Activated T-cell treated with anti-CD3 and anti-CD28 coated beads, Interleukin-2, amount 50 U/mL, for 4 hours (primary cell): Measurements from ENCODE around the gene SUGCT. TPM values are rescaled to one million over a fixed set of nuclear protein-coding genes. Genes with fewer than 3 reads are reported as not detected.

ENCODE experiments used
- ATAC-seq, 2 donors: fragments of 200-7000 bp; cut with Tn5 transposase; one replicate each; pipeline ENCODE4 v1.10.0; 2021
- DNase-seq: peaks from one replicate; pipeline ENCODE4 v3.0.0-alpha.2; 2020
- H3K27me3 Mint-ChIP-seq: one replicate; pipeline ENCODE4 v1.8.0; 2021; ENCODE audit warnings: low read depth, mixed read lengths
- H3K36me3 Mint-ChIP-seq: one replicate; pipeline ENCODE4 v1.8.0; 2022; ENCODE audit warnings: mixed read lengths; ENCODE audit not compliant: insufficient read depth
- H3K4me1 Mint-ChIP-seq: one replicate; pipeline ENCODE4 v1.8.0; 2021; ENCODE audit warnings: low read depth, mixed read lengths
- H3K4me3 Mint-ChIP-seq: one replicate; pipeline ENCODE4 v1.8.0; 2021; ENCODE audit warnings: mild to moderate bottlenecking, moderate library complexity, mixed read lengths
- H3K9me3 Mint-ChIP-seq: one replicate; pipeline ENCODE4 v1.8.0; 2021; ENCODE audit warnings: mixed read lengths
- total RNA-seq, 3 donors: library from RNA; stranded (reverse); gene quantifications; one replicate each; pipeline ENCODE4 v1.2.1, GENCODE V29; 2021

SUGCT gene
- total RNA-seq, 3 donors from 2014 or later = 1.3 to 2.5 (median 2.1) TPM

DNA sequence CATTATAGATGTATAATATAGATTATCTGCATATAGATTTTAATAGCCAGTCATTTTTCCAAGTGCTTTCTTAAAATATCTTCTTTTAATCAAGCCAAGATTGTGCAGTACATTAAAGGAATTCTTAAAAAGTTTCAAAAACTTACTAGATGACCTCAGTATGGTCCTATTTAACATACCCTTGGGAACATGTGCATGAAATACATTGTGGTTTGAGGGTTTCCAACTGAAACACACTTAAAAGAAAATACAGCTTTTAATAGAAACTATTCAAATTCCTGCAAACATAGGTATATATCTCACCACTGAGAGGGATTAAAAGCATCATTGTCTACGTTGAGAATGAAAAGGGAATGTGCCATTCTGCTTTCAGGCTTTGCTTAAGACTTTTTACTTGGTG, 364.9 kb downstream of the SUGCT start:
- no peak for DNase-seq
- ATAC-seq = no peak
- H3K27me3 Mint-ChIP-seq = no peaks in the 10 kb centered on the region
- no peaks in the 10 kb centered on the region for H3K4me1 Mint-ChIP-seq
- H3K36me3 Mint-ChIP-seq = no peaks in the 10 kb centered on the region
- no peaks in the 10 kb centered on the region for H3K9me3 Mint-ChIP-seq
- H3K4me3 Mint-ChIP-seq = no peak overlapping the region

DNA sequence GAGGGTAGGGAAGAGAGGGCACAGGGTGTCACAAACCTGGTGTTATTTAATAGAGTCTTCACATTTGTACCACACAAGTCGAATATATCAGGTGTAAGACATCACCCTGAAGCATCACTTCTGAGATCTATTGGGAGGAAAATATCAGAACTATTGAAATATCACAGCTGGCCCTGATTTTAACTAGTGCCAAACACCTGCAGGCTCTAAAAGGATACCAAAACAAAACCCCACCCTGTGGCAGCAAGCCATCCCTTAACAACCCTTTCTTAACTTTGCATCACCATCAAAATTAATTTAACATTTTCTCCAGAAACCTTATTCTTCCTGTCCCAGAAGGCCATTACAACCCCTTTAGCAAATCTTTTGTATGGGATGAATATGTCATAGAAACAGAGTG, 365.4 kb downstream of the SUGCT start:
- ATAC-seq = no peak
- no peaks in the 10 kb centered on the region for H3K9me3 Mint-ChIP-seq

DNA sequence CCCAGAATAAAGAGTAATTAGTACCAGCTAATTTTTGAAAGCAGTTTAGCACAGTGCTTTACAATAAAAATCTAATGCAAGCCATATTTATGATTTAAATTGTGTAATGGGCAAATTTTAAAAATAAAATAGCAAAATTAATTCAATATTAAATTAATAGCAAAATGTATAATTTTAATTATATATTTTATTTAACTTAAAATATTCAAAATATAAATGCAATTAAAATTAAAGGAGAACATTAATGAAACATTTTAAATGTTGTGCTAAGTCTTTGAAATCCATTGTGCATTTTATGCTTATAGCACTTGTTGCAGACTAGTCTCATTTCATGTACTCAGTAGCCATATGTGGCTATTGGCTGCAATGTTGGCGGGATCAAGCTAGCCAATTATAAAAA, 367.6 kb downstream of the SUGCT start:
- no peaks in the 10 kb centered on the region for H3K36me3 Mint-ChIP-seq
- H3K4me3 Mint-ChIP-seq = no peak overlapping the region
- ATAC-seq = no peak

More for the DNA sequence above, 365.4 kb downstream of the SUGCT start:
- no peaks in the 10 kb centered on the region for H3K27me3 Mint-ChIP-seq
- no peak overlapping the region for H3K4me3 Mint-ChIP-seq
- H3K36me3 Mint-ChIP-seq = no peaks in the 10 kb centered on the region
- no peak for DNase-seq
- no peaks in the 10 kb centered on the region for H3K4me1 Mint-ChIP-seq

DNA sequence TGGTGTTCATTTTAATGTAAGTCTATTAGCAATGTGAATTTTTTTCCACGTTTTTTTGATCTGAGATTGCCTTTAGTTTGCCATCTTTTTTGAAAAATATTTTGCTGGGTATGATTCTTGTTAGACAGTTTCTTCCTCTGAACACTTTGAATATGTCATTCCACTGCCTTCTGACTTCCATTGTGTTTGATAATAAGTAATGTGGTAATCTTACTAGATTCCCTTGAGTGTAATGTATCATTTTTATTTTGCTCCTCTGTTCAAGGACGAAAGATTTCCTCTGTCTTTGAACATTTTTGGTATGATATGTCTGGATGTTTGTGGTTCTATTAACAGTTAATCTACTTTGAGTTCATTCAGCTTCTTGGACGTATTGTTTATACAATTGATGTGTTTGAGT, 371.4 kb downstream of the SUGCT start:
- ATAC-seq = no peak
- Mint-ChIP-seq H3K9me3 (peaks cover 14% of the 10 kb centered on the region), H3K36me3 (no peaks in the 10 kb centered on the region), H3K4me3 (no peak overlapping the region), H3K4me1 (no peaks in the 10 kb centered on the region), H3K27me3 (no peaks in the 10 kb centered on the region)
- DNase-seq = no peak

More for the DNA sequence above, 367.6 kb downstream of the SUGCT start:
- Mint-ChIP-seq H3K27me3 (no peaks in the 10 kb centered on the region), H3K4me1 (no peaks in the 10 kb centered on the region), H3K9me3 (peaks cover 13% of the 10 kb centered on the region)
- no peak for DNase-seq

DNA sequence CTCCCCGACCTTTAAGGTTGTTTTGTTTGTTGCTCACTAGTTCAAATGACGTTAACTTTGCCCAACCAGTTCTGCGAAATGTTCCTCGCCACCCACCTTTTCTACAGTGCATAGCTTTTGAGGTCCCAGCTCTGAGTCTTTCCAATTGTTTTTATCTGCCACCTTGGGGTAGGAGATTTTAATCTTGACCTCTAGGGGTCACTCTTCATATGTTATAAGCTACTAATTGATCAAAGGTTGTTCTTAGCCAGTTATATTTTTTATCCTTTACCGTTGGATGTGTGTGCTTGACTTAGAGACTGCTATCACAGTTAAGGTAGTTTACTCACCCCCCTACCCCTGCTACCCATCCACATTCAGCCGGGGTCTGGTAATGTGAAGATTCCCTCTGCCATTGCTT, 372.4 kb downstream of the SUGCT start:
- Mint-ChIP-seq H3K27me3 (no peaks in the 10 kb centered on the region), H3K36me3 (no peaks in the 10 kb centered on the region), H3K4me1 (no peaks in the 10 kb centered on the region)

DNA sequence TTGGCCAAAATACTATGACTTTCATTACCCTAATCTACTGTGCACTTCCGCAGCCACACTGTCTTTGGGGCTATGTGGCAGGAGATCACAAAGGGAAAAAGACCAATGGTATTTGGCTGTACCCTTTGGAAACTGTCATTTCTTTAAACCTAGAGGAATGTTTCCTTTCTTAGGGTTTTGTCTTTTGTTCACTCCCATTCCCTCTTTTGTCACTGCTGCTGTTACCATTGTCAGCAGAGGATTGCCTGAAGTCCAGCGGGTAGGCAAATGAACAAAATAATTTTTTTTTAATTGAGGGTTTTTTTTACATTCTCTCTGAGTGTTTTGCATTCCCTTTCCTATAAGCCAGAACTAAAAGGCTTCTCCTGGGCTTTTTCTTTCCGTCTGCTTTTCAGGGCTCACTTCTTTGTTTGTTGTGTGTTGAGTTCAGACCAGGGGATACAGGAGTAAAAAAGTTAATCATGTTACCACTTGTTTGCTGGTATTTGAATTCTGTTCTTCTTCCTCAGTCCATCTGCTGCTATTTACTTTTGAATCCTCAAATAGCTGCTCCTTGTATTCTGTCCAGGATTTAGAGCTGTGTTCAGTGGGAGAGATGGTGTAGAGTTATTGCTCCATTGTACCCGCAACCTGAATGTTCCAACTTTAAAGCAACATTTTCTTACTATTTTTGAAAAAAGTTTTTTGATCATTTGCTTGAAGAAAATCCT, 374.6 kb downstream of the SUGCT start:
- Mint-ChIP-seq H3K4me1 (no peaks in the 10 kb centered on the region), H3K4me3 (no peak overlapping the region), H3K36me3 (no peaks in the 10 kb centered on the region), H3K27me3 (no peaks in the 10 kb centered on the region), H3K9me3 (peaks cover 14% of the 10 kb centered on the region)
- ATAC-seq (no peak), DNase-seq (no peak)

More for the DNA sequence above, 372.4 kb downstream of the SUGCT start:
- DNase-seq = no peak
- H3K9me3 Mint-ChIP-seq = peaks cover 14% of the 10 kb centered on the region
- no peak for ATAC-seq
- H3K4me3 Mint-ChIP-seq = no peak overlapping the region

DNA sequence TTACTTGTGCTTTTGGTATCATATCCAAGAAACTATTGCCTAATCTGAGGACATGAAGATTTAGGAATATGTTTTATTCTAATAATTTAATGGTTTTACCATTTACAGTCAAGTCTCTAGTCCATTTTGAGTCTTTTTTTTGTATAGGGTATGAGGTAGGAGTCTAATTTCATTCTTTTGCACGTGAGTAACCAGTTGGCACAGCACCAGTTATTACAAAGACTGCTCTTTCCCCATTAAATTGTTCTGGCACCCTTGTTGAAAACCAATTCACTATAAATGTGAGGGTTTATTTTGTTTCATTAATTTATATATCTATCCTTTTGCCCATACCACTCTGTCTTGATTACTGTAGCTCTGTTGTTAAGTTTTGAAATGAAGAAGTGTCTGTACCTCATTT, 381.6 kb downstream of the SUGCT start:
- Mint-ChIP-seq H3K9me3 (peaks cover 3% of the 10 kb centered on the region), H3K4me1 (no peaks in the 10 kb centered on the region), H3K4me3 (no peak overlapping the region), H3K36me3 (no peaks in the 10 kb centered on the region), H3K27me3 (no peaks in the 10 kb centered on the region)
- DNase-seq (no peak), ATAC-seq (no peak)

DNA sequence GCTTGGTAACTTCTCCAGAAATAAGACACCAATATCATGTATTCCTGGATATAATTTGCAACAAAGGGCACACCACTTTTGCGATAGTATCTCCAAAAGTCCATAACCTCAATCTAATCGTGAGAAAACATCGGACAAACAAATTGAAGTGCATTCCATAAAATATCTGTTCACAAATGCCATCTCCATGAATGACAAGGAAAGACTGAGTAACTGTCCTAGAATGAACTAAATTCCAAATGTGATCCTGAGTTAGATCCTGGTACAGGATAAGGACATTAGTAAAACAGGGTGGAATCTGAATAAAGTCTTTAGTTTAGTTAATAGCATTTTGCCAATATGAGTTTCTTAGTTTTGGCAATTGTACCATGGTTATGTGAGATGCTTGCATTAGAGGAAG, 384.2 kb downstream of the SUGCT start:
- DNase-seq = no peak
- Mint-ChIP-seq H3K9me3 (peaks cover 3% of the 10 kb centered on the region), H3K4me3 (no peak overlapping the region), H3K4me1 (no peaks in the 10 kb centered on the region), H3K27me3 (no peaks in the 10 kb centered on the region), H3K36me3 (no peaks in the 10 kb centered on the region)
- no peak for ATAC-seq

DNA sequence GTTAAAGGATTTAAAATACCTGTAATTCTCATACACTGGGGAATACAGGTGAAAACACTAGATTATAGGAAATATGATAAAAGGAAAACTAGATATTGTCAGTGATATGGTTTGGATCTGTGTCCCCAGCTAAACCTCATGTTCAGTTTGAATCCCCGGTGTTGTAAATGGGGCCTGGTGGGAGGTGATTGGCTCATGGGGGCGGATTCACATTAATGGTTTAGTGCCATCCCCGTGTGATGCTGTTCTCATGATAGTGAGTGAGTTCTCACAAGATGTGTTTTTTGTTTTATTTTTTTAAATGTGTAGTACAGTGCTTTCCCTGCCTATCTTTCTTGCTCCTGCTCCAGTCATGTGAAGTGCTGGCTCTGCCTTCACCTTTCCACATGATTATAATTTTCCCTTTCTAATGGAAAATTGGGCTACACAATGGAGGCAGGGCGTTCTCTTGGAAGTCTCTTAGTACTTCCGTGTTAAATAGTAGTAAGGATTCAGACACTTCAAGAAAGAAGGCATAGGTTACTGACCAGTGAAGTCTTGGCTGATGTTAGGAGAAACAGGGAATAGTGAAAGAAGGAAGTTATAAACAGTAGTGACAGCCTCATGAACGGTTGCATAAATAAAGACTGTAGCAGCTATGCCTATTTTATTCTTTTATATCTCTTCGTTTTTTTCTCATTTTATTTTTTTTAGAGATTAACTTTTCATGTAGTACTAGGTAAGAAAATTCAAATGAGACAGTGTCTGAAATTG, 386.4 kb downstream of the SUGCT start:
- H3K27me3 Mint-ChIP-seq = no peaks in the 10 kb centered on the region
- H3K9me3 Mint-ChIP-seq = no peaks in the 10 kb centered on the region
- no peak overlapping the region for H3K4me3 Mint-ChIP-seq
- no peak for ATAC-seq
- no peaks in the 10 kb centered on the region for H3K4me1 Mint-ChIP-seq
- no peaks in the 10 kb centered on the region for H3K36me3 Mint-ChIP-seq
- no peak for DNase-seq

DNA sequence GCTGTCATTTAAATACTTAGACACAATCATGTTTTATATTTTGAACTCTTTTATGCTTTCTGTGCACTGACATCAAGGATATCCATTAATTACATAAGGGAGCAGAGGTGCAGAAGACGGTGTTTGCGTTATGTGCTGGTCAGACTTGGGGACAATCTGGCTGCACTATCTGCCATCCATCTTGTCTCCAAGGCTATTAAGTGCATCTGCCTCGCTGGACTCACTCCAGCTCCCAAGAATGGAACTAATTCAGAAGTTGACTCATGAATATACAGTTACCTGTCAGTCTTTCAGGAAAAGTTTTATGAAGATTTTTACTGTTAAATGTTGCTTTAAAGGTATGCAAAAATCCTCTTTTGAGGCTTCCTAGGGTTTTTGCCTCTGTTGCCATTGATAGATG, 391.0 kb downstream of the SUGCT start:
- Mint-ChIP-seq H3K9me3 (peaks cover 4% of the 10 kb centered on the region), H3K27me3 (no peaks in the 10 kb centered on the region), H3K36me3 (no peaks in the 10 kb centered on the region), H3K4me3 (no peak overlapping the region), H3K4me1 (no peaks in the 10 kb centered on the region)
- ATAC-seq (no peak), DNase-seq (no peak)

DNA sequence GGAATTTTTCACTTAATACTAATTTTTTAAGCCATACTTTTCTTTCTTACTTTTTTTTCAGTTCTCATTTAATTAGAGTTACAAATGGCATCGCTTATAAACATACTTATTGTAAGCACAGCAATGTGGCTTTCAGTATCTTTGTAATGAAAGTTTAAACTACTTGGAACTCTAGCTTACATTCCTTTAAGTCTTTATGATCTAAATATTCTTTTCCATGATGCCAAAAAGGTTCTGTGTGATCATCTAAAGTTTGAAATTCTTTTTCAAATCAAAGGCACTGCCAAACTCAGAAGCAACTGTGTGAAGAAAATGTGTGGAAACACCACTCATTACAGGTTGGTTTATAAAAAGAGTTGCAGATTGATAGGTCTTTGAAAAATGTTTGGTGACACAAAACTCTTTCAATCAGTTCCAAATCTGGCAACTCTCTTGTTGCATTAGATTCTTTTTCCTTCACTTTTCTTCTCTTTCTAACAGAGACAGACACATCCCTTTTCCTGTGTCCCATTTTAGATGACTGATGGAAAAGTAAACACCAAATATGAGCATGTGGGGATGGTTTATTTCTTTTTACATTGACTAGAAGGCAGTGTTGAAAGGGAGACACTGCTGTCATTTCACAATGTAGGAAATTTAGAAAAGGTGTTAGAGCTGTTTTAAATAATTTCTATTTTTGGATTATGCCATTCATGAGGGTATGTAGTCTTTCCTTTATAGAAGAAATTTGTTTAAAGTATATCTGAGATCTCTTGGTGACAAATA, 392.3 kb downstream of the SUGCT start:
- Mint-ChIP-seq H3K27me3 (no peaks in the 10 kb centered on the region), H3K36me3 (no peaks in the 10 kb centered on the region), H3K4me1 (no peaks in the 10 kb centered on the region), H3K4me3 (no peak overlapping the region), H3K9me3 (peaks cover 4% of the 10 kb centered on the region)
- no peak for ATAC-seq
- no peak for DNase-seq

DNA sequence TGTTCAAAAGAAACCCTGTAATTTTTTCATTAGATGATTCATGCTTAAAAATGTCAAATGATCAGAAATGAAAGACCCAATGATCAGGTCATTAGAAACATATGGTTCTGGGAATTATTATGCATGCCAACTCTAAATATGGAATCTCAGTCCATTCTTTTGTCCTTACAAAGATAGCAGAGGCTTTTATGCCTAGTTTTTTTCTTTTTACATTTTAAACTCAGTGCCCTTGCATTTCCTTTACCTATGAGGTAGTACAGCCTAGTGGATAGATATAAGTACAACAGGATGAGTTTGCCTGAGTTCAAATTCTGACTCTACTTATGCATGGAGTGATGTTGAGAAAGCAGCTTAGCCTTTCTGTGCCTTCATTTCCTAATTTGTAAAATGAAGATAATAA, 392.9 kb downstream of the SUGCT start:
- ATAC-seq (no peak), DNase-seq (no peak)
- Mint-ChIP-seq H3K36me3 (no peaks in the 10 kb centered on the region), H3K9me3 (peaks cover 4% of the 10 kb centered on the region), H3K27me3 (no peaks in the 10 kb centered on the region), H3K4me3 (no peak overlapping the region), H3K4me1 (no peaks in the 10 kb centered on the region)

DNA sequence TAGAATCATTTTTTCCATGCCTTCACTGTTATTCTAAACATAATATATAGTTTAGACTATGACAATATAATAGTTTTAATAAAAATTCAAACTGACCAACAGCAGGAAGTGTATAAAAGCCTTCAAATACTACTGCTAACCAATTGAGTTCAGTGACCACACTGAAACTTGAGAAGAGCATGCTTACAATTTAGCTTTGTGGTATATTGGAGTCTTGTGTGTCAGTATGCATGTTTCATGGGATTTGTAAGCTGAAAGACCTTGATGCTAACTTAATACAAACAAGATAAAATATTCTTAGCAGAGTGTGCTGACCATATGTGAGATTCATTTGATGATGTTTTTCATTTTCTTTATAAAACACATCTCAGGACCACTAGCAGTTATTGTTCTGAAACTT, 395.5 kb downstream of the SUGCT start:
- Mint-ChIP-seq H3K4me3 (no peak overlapping the region), H3K36me3 (no peaks in the 10 kb centered on the region), H3K4me1 (no peaks in the 10 kb centered on the region), H3K9me3 (peaks cover 4% of the 10 kb centered on the region), H3K27me3 (no peaks in the 10 kb centered on the region)
- DNase-seq = no peak
- ATAC-seq = no peak

DNA sequence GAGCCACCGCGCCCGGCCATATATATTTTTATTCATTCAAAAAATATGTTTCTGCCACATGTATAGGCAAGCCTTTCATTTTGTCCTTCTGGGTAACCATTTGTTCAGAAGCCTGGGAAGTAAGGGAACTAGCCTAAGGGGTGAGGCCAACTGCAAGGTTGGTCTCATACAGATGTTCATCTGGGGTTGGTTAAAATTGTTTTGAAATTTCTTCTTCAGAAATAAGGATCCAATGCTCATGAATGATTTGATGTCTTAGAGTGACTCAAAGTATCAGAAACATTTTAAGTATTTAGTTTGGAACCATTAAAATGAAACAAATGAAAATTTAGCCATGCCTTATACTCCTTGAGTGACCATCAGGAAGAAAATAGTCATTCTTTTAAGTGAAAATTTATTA, 397.2 kb downstream of the SUGCT start:
- H3K36me3 Mint-ChIP-seq = no peaks in the 10 kb centered on the region
- no peak overlapping the region for H3K4me3 Mint-ChIP-seq
- no peaks in the 10 kb centered on the region for H3K27me3 Mint-ChIP-seq
- peaks cover 4% of the 10 kb centered on the region for H3K9me3 Mint-ChIP-seq
- no peaks in the 10 kb centered on the region for H3K4me1 Mint-ChIP-seq
- ATAC-seq (no peak), DNase-seq (no peak)
